ENCODE results near the gene TOMM20L. TPM values are rescaled to one million over a fixed set of nuclear protein-coding genes. Genes with fewer than 3 reads are reported as not detected.

TOMM20L gene
- total and polyA plus RNA-seq, 2 of the 13 experiments (the other 11 are each of a cell fraction or from before 2014, with no cell fraction given) = 0.46 TPM; not detected in 1

- TF ChIP-seq NCOA5 (CRISPR knock-in tag; IDR thresholded peaks at IDR 0.05) (no peak), MYNN (CRISPR knock-in tag; IDR thresholded peaks at IDR 0.05; ENCODE audit: low read depth) (no peak), ZNF703 (CRISPR knock-in tag; IDR thresholded peaks at IDR 0.05; ENCODE audit: borderline replicate concordance) (no peak), TOE1 (CRISPR knock-in tag; IDR thresholded peaks at IDR 0.05) (peak; percentile 46; the same call in 1 of the 2 replicates), ZNF17 (CRISPR knock-in tag; IDR thresholded peaks at IDR 0.05) (no peak), ZFP82 (CRISPR knock-in tag; IDR thresholded peaks at IDR 0.05; ENCODE audit: borderline replicate concordance) (peak; percentile 63; the same call in 1 of the 2 replicates), ZNF33B (CRISPR knock-in tag; IDR thresholded peaks at IDR 0.05) (no peak), GABPB1 (CRISPR knock-in tag; IDR thresholded peaks at IDR 0.05) (peak; percentile 73), ATF6 (CRISPR knock-in tag; conservative IDR thresholded peaks at IDR 0.05) (peak; percentile 41; the same call in 1 of the 2 replicates), FOXK2 (IDR thresholded peaks at IDR 0.05) (peak; percentile 96), STAT5B (CRISPR knock-in tag; IDR thresholded peaks at IDR 0.05) (no peak), RXRA (CRISPR knock-in tag; IDR thresholded peaks at IDR 0.05) (no peak), ZNF430 (CRISPR knock-in tag; IDR thresholded peaks at IDR 0.05) (peak; percentile 41; the same call in 1 of the 2 replicates), IRF2 (CRISPR knock-in tag; IDR thresholded peaks at IDR 0.05) (no peak), ZNF451 (CRISPR knock-in tag; IDR thresholded peaks at IDR 0.05) (no peak), ZBTB42 (CRISPR knock-in tag; IDR thresholded peaks at IDR 0.05) (peak; percentile 31; the same call in 1 of the 2 replicates), ZNF10 (CRISPR knock-in tag; IDR thresholded peaks at IDR 0.05; ENCODE audit: borderline replicate concordance, low read depth) (no peak), SP2 (CRISPR knock-in tag; IDR thresholded peaks at IDR 0.05) (peak; percentile 65)
- TF ChIP-seq, protein P1, sequence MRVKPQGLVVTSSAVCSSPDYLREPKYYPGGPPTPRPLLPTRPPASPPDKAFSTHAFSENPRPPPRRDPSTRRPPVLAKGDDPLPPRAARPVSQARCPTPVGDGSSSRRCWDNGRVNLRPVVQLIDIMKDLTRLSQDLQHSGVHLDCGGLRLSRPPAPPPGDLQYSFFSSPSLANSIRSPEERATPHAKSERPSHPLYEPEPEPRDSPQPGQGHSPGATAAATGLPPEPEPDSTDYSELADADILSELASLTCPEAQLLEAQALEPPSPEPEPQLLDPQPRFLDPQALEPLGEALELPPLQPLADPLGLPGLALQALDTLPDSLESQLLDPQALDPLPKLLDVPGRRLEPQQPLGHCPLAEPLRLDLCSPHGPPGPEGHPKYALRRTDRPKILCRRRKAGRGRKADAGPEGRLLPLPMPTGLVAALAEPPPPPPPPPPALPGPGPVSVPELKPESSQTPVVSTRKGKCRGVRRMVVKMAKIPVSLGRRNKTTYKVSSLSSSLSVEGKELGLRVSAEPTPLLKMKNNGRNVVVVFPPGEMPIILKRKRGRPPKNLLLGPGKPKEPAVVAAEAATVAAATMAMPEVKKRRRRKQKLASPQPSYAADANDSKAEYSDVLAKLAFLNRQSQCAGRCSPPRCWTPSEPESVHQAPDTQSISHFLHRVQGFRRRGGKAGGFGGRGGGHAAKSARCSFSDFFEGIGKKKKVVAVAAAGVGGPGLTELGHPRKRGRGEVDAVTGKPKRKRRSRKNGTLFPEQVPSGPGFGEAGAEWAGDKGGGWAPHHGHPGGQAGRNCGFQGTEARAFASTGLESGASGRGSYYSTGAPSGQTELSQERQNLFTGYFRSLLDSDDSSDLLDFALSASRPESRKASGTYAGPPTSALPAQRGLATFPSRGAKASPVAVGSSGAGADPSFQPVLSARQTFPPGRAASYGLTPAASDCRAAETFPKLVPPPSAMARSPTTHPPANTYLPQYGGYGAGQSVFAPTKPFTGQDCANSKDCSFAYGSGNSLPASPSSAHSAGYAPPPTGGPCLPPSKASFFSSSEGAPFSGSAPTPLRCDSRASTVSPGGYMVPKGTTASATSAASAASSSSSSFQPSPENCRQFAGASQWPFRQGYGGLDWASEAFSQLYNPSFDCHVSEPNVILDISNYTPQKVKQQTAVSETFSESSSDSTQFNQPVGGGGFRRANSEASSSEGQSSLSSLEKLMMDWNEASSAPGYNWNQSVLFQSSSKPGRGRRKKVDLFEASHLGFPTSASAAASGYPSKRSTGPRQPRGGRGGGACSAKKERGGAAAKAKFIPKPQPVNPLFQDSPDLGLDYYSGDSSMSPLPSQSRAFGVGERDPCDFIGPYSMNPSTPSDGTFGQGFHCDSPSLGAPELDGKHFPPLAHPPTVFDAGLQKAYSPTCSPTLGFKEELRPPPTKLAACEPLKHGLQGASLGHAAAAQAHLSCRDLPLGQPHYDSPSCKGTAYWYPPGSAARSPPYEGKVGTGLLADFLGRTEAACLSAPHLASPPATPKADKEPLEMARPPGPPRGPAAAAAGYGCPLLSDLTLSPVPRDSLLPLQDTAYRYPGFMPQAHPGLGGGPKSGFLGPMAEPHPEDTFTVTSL (CRISPR knock-in tag; IDR thresholded peaks at IDR 0.05; ENCODE audit: borderline replicate concordance) = peak; percentile 17; the same call in 1 of the 2 replicates
- TF ChIP-seq, protein P2, sequence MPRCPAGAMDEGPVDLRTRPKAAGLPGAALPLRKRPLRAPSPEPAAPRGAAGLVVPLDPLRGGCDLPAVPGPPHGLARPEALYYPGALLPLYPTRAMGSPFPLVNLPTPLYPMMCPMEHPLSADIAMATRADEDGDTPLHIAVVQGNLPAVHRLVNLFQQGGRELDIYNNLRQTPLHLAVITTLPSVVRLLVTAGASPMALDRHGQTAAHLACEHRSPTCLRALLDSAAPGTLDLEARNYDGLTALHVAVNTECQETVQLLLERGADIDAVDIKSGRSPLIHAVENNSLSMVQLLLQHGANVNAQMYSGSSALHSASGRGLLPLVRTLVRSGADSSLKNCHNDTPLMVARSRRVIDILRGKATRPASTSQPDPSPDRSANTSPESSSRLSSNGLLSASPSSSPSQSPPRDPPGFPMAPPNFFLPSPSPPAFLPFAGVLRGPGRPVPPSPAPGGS (CRISPR knock-in tag; IDR thresholded peaks at IDR 0.05) = no peak
Measured at GRCh38 chr14:58427281-58428117, 31.8 kb downstream of the TOMM20L start, which contains the start of the genes KIAA0586 and TIMM9 (continued).

Data from HepG2 (cell line).